Measurements from ENCODE around the gene NR3C2.

GRCh38 chr4:148227147-148227546, 215.1 kb downstream of the NR3C2 start:
- TF ChIP-seq CTCF (IDR thresholded peaks at IDR 0.05), result no peak
- no peak for TF ChIP-seq POLR2A (IDR thresholded peaks at IDR 0.05)
